Neuronal stem cell (in vitro differentiated cells): ENCODE data around the gene PRKRA.
A peak's percentile ranks its signal among the peaks of the same experiment; 100 is the strongest.

ENCODE experiments used
- DNase-seq: peaks from one replicate; pipeline ENCODE4 v3.0.0-alpha.2; 2013; ENCODE audit warnings: low spot score
- H2AFZ ChIP-seq: one replicate; pipeline ENCODE4 v1.6.1; 2013; ENCODE audit warnings: mild to moderate bottlenecking, low read length, inconsistent platforms
- H2AK5ac ChIP-seq: 2 replicates; pipeline ENCODE4 v1.6.1; 2013; ENCODE audit warnings: low read depth, mild to moderate bottlenecking, inconsistent platforms, low read length, moderate library complexity, mixed read lengths
- H2BK120ac ChIP-seq: 2 replicates; pipeline ENCODE4 v1.6.1; 2013; ENCODE audit warnings: low read depth, mild to moderate bottlenecking, inconsistent platforms, low read length, moderate library complexity, mixed read lengths
- H2BK12ac ChIP-seq: one replicate; pipeline ENCODE4 v1.6.1; 2013; ENCODE audit warnings: low read length, inconsistent platforms
- H2BK15ac ChIP-seq: 2 replicates; pipeline ENCODE4 v1.6.1; 2013; ENCODE audit warnings: mild to moderate bottlenecking, low read length, inconsistent platforms, mixed read lengths
- H2BK5ac ChIP-seq: one replicate; pipeline ENCODE4 v1.6.1; 2013; ENCODE audit warnings: inconsistent platforms, mild to moderate bottlenecking, low read length, moderate library complexity
- H3K14ac ChIP-seq: one replicate; pipeline ENCODE4 v1.6.1; 2013; ENCODE audit warnings: low read length, inconsistent platforms
- H3K18ac ChIP-seq: 2 replicates; pipeline ENCODE4 v1.6.1; 2013; ENCODE audit warnings: low read length, inconsistent platforms
- H3K23ac ChIP-seq: 2 replicates; pipeline ENCODE4 v1.6.1; 2013; ENCODE audit warnings: low read depth, mild to moderate bottlenecking, mixed read lengths, low read length, inconsistent platforms; ENCODE audit not compliant: poor library complexity
- H3K27ac ChIP-seq: replicated peaks from 3 replicates; pipeline ENCODE4 v1.5.1; 2013; ENCODE audit warnings: low read length, inconsistent platforms
- H3K27me3 ChIP-seq, 3 experiments: 2 replicates each; pipeline ENCODE4 v1.6.1; 2013; ENCODE audit warnings: low read length in 3 of 3, mild to moderate bottlenecking in 2 of 3, inconsistent platforms in 1 of 3, low read depth in 1 of 3, mixed read lengths in 1 of 3, moderate library complexity in 1 of 3; ENCODE audit not compliant: control insufficient read depth in 3 of 3, insufficient read depth in 3 of 3
- H3K36me3 ChIP-seq, 2 donors: replicated peaks in 1 of 2; 2 replicates each; pipeline ENCODE4 v1.6.1; 2013; ENCODE audit warnings: low read length in 2 of 2; ENCODE audit not compliant: control insufficient read depth in 2 of 2, insufficient read depth in 2 of 2
- H3K4ac ChIP-seq: 2 replicates; pipeline ENCODE4 v1.6.1; 2013; ENCODE audit warnings: inconsistent platforms, mild to moderate bottlenecking, low read length, moderate library complexity
- H3K4me1 ChIP-seq, 2 donors: 1 replicate in 1 of 2; 2 replicates in 1 of 2; pipeline ENCODE4 v1.6.1; 2013; ENCODE audit warnings: low read length in 2 of 2, low read depth in 1 of 2; ENCODE audit not compliant: control insufficient read depth in 2 of 2, insufficient read depth in 1 of 2
- H3K4me2 ChIP-seq: one replicate; pipeline ENCODE4 v1.6.1; 2013; ENCODE audit warnings: mild to moderate bottlenecking, low read length, inconsistent platforms; ENCODE audit not compliant: insufficient read depth, poor library complexity, severe bottlenecking
- H3K4me3 ChIP-seq, 2 donors: 2 replicates each; pipeline ENCODE4 v1.5.1; 2013; ENCODE audit warnings: low read length in 2 of 2, mild to moderate bottlenecking in 2 of 2, inconsistent platforms in 1 of 2, moderate library complexity in 1 of 2
- H3K79me1 ChIP-seq: one replicate; pipeline ENCODE4 v1.6.1; 2013; ENCODE audit warnings: low read depth, mild to moderate bottlenecking, inconsistent platforms, low read length, moderate library complexity
- H3K9ac ChIP-seq: one replicate; pipeline ENCODE4 v1.6.1; 2013; ENCODE audit warnings: mild to moderate bottlenecking, low read depth, low read length, inconsistent platforms; ENCODE audit not compliant: poor library complexity
- H3K9me3 ChIP-seq, 2 donors: replicated peaks in 1 of 2; 2 replicates each; pipeline versions ENCODE3 to v1.6.1; 2013; ENCODE audit warnings: low read length in 2 of 2, mild to moderate bottlenecking in 2 of 2, inconsistent platforms in 1 of 2, low read depth in 1 of 2, mixed read lengths in 1 of 2, moderate library complexity in 1 of 2; ENCODE audit not compliant: control insufficient read depth in 2 of 2, insufficient read depth in 1 of 2
- H4K8ac ChIP-seq: one replicate; pipeline ENCODE4 v1.6.1; 2013; ENCODE audit warnings: low read depth, mild to moderate bottlenecking, inconsistent platforms, low read length, moderate library complexity
- H4K91ac ChIP-seq: one replicate; pipeline ENCODE4 v1.6.1; 2013; ENCODE audit warnings: low read length, low read depth, mild to moderate bottlenecking, inconsistent platforms; ENCODE audit not compliant: poor library complexity
- WGBS, 2 donors: extraction: QIAGEN DNeasy Blood & Tissue Kit; methylation state at CpG; one replicate each; pipeline ENCODE4 v1.1.7; 2013; ENCODE audit warnings: missing lambda C conversion rate in 2 of 2, mixed read lengths in 1 of 2; ENCODE audit not compliant: insufficient read length in 2 of 2, insufficient replicate concordance in 1 of 2; ENCODE audit errors: extremely low coverage in 2 of 2; 5-methylcytosine and 5-hydroxymethylcytosine counted together

Gene PRKRA

DNA sequence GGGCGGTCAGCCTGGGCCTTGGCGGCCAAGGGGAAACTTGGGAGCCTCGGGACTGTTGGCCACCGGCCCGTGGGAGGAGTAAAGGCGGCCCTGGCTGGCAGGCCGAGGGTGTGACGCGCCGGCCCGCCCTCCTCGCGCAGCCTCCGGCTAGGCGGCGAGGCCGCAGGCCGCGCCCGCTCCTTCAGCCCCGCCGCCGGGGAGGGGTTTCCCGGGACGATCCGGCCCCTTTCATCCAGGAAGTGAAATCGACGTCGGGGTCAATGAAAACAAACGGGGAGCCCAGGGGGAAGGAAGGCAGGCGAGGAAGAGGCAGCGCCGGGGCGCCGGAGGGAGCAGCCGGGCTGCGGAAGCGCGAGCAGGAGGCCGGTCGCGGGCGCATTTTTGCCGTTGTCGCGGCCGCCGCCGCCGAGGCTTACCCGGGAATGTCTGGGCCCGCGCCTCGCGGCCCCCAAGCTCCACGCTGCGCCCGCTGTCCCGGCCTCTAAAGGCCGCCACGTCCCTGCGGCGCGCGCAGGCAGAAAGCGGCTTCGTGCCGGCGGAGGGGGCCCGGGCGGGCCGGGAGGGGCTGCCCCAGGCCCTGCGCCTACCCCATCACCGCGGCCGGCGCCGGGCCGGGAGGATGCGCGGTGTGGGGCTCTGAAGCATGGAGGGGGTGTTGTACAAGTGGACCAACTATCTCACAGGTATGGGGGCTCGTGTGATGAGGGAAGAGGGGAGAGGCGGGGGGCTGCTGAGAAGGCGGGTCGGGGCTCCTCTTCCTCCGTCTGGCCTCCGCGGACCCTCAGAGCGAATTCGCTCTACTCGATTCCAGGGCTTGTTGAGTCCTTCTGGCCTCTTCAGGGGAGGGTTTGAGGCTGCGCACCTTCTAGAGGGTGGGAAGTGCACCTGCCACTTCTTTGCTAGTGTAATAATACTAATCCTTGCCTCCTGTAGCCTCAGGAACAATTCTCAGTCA lies 29.5 kb upstream of the PRKRA start, which contains the start of gene PLEKHA3:
Gene PLEKHA3, plus strand, starts transcription at position 231 of the 955 bp plus-strand sequence. Its CDS starts 413 bp downstream, at position 644.
- no peaks in the 10 kb centered on the region for H3K79me1 ChIP-seq

DNA sequence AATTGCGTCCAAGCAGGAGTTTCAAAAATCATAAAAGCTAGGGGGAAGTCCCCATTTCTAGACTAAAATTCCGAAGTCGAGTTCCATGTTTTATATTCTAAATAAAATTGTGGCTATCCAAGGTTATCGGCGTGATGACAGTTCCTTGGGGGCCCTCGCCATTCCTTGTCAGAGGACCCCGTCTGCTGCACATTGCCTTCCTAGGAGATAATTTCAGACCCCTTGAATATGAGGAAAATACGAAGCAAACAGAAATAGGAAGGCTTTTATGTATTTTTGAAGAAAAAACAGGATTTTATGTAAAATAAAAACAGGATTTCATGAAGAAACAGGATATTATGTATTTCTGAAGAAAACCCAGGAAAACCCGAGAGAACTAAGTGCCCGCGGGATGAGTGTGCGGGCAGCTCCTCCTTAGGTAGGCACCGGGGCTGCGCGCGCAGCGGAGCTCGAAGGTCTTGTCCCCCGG lies 28.8 kb upstream of the PRKRA start:
- WGBS, 2 donors: no CpG with 5 or more reads among the region's 19 CpGs

More for the DNA sequence above, 29.5 kb upstream of the PRKRA start, which contains the start of gene PLEKHA3:
- H2BK15ac ChIP-seq: no peak within 1 kb of the TSS
- peak within 1 kb of the TSS; percentile 79 for H3K18ac ChIP-seq
- H3K36me3 ChIP-seq: peaks cover 0 to 10% of the 10 kb centered on the region in 2 donors
- peak within 1 kb of the TSS; percentile 71 for H3K4me2 ChIP-seq
- no peak within 1 kb of the TSS for H3K4ac ChIP-seq
- no peak within 1 kb of the TSS for H4K91ac ChIP-seq
- no peak within 1 kb of the TSS for H2BK120ac ChIP-seq
- peak; percentile 85 for DNase-seq
- H2AK5ac ChIP-seq: no peak within 1 kb of the TSS
- peak within 1 kb of the TSS; percentile 85 for H3K9ac ChIP-seq
- peak within 1 kb of the TSS; percentile 82 for H2AFZ ChIP-seq
- no peaks in the 10 kb centered on the region for H3K27me3 ChIP-seq
- no peak within 1 kb of the TSS for H3K14ac ChIP-seq
- WGBS, 2 donors: no CpG with 5 or more reads among the region's 92 CpGs
- peak within 1 kb of the TSS; percentile 68 to 88 for H3K4me3 ChIP-seq
- no peak within 1 kb of the TSS for H2BK5ac ChIP-seq
- peak within 1 kb of the TSS; percentile 49 for H3K27ac ChIP-seq
- H3K23ac ChIP-seq: peak within 1 kb of the TSS; percentile 40
- no peak within 1 kb of the TSS for H2BK12ac ChIP-seq
- no peak within 1 kb of the TSS for H4K8ac ChIP-seq
- H3K9me3 ChIP-seq: no peaks in the 10 kb centered on the region
- peaks cover 0 to 4% of the 10 kb centered on the region in 2 donors for H3K4me1 ChIP-seq

DNA sequence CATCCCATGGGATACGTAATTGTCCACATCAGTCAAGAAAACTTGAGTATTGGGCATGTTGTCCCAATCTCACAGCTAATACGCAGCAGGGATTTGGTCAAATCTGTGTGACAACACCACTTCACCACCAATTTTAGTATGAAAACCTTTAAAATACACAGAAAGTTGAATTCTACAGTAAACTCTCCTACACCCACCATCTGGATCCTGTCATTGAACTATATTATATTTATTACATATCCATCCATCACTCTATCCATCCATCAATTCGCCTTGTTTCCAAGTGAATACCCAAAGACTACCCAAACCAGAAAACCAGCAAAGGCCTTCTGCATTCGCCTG lies 28.3 kb upstream of the PRKRA start:
- H2BK120ac ChIP-seq: no peak overlapping the region
- no peak overlapping the region for H3K9ac ChIP-seq
- H3K18ac ChIP-seq: no peak overlapping the region
- H3K14ac ChIP-seq: no peak overlapping the region
- H3K36me3 ChIP-seq: peaks cover 0 to 10% of the 10 kb centered on the region in 2 donors
- no peak overlapping the region for H2BK12ac ChIP-seq
- 100% methylated on average over 1 of the region's 4 CpGs for WGBS, 2 donors
- no peak for DNase-seq
- H3K23ac ChIP-seq: no peak overlapping the region
- no peaks in the 10 kb centered on the region for H3K27me3 ChIP-seq
- no peak overlapping the region for H3K27ac ChIP-seq
- no peak overlapping the region for H3K4ac ChIP-seq
- H3K4me2 ChIP-seq: peak overlapping the region; percentile 92
- peak overlapping the region in 1 of 2 donors; percentile 70 for H3K4me3 ChIP-seq
- no peak overlapping the region for H2AK5ac ChIP-seq
- no peak overlapping the region for H2BK5ac ChIP-seq
- H3K4me1 ChIP-seq: peaks cover 0 to 4% of the 10 kb centered on the region in 2 donors
- H2BK15ac ChIP-seq: no peak overlapping the region
- H2AFZ ChIP-seq: peak overlapping the region; percentile 82
- H4K8ac ChIP-seq: no peak overlapping the region
- no peaks in the 10 kb centered on the region for H3K9me3 ChIP-seq
- H3K79me1 ChIP-seq: no peaks in the 10 kb centered on the region
- H4K91ac ChIP-seq: no peak overlapping the region

More for the DNA sequence above, 28.8 kb upstream of the PRKRA start:
- Histone ChIP-seq H3K4me3 (peak overlapping the region; percentile 68 to 88), H3K18ac (no peak overlapping the region), H3K36me3 (peaks cover 0 to 10% of the 10 kb centered on the region in 2 donors), H3K4me2 (no peak overlapping the region), H3K9ac (no peak overlapping the region), H2BK12ac (no peak overlapping the region), H2AK5ac (no peak overlapping the region), H3K9me3 (no peaks in the 10 kb centered on the region), H3K79me1 (no peaks in the 10 kb centered on the region), H4K91ac (no peak overlapping the region), H2BK5ac (no peak overlapping the region), H2BK120ac (no peak overlapping the region), H3K14ac (no peak overlapping the region), H3K27ac (peak overlapping the region; percentile 49), H3K23ac (no peak overlapping the region), H2AFZ (peak overlapping the region; percentile 82), H3K4me1 (peaks cover 0 to 4% of the 10 kb centered on the region in 2 donors), H2BK15ac (no peak overlapping the region), H4K8ac (no peak overlapping the region), H3K4ac (no peak overlapping the region), H3K27me3 (no peaks in the 10 kb centered on the region)
- no peak for DNase-seq
